Activated gamma-delta T cell treated with Interleukin-2 at 50 U/mL for 16 hours (primary cell): ENCODE measurements around the gene XYLB.

ENCODE experiments used
- DNase-seq: peaks from one replicate; pipeline ENCODE4 v3.0.0-alpha.2; 2020

Gene XYLB

GRCh38 chr3:38325256-38325655 is 21.3 kb upstream of the XYLB start:
- no peak for DNase-seq

GRCh38 chr3:38327335-38328009 is 19.1 kb upstream of the XYLB start:
- no peak for DNase-seq

GRCh38 chr3:38331257-38332022 is 15.1 kb upstream of the XYLB start:
- DNase-seq: no peak

DNA sequence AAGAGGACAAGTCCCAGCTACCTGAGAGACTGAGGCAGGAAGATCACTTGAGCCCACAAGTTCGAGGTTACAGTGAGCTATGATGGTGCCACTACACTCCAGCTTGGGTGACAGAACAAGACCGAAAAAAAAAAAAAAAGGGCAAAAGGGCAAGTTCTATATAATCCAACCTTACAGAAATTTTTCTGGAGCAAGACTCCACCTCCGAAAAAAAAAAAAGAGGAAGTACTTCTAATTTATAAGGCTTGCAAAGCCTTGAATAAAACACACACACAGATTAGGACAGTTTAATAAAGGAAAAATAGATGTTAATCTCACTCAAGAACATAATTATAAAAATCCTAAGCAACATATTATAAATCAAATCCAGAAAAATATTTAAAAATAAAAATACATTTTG is 14.4 kb upstream of the XYLB start:
- DNase-seq: no peak

GRCh38 chr3:38334142-38335055 is 12.2 kb upstream of the XYLB start:
- DNase-seq: no peak

- DNase-seq: no peak
These were observed 11.3 kb upstream of the XYLB start for GRCh38 chr3:38335263-38335662.

DNA sequence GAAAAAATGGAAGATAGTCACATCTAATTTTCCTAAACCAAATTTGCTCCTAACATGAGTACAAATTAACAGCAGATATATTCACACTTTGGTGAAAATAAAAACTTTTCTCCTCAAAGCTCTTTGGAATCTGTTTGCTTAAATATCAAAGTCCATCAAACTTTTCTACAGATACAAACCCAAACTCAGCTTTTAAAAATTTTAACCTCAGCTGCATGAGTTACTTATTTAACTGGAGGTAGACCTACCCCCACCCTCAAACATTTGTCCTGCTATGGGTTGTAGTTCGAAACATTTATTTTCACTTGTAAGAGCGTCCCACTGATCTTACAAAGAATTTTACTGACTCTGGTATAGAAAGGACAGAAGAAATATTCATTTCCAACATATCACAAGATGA is 8.9 kb upstream of the XYLB start:
- DNase-seq: no peak

GRCh38 chr3:38343797-38344594 is 2.6 kb upstream of the XYLB start:
- no peak for DNase-seq

DNA sequence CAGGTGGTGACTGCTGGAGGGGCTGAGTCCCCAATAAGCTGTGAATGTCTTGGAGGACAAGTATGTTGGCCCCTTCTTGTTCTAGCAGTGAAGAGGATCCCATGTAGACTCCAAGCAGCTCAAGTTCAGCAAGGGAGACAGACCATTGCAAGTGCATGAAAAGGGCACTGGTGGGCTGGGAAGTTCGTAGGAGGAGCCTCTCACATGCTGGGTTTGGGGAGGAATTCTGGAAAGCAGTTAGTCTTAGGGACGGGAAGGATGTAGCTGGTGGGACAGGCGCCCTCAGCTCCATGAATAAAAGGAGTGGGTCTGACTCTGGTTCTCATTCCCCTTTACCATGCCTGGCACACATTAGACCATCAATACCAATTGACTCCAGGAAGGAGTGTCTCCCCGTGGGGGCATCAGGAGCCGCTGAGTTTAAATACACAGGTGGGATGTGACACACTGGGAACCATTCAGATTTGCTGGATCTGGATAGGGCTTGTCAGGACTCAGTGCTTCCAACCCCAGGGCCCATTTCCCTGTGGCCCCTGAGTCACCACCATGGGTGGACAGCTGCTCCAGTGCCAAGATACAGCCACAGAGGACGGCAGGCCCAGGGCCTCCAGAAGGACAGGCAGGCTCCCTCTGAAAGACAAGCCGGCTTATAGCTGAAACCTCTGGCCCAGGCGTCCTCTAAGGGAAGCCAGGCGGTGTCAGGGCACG is 552 bp upstream of the XYLB start:
- DNase-seq: no peak

DNA sequence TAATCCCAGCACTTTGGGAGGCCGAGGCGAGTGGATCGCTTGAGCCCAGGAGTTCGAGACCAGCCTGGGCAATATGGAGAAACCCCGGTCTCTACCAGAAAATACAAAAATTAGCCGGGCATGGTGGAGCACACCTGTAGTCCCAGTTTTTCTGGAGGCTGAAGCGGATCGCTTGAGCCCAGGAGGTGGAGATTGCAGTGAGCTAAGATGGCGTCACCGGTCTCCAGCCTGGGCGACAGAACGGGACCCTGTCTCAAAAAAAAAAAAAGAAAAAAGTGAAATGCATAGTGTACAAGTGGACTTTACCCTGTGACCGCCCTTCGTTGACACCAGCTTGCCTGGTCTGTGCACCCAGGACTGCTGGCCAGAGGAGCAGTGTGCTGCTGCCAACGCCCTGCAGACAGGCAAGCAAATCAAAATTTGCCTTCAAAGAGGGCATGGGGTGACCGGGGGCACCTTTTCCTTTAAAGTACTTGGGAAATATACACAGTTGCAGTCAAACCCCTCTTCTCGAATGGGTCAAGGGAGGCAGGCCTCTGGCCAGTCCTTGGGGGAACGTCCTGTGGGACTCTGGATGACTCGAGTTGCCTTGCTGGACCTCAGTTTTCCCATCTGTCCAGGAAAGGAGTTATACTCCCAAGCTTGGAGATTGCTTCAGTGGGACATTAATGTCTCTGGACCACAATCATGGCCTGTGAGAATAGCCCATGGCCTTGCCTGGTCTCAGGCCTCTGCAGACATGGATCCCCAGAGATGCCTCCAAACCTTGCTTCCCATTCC is 1.0 kb downstream of the XYLB start:
- no peak for DNase-seq

DNA sequence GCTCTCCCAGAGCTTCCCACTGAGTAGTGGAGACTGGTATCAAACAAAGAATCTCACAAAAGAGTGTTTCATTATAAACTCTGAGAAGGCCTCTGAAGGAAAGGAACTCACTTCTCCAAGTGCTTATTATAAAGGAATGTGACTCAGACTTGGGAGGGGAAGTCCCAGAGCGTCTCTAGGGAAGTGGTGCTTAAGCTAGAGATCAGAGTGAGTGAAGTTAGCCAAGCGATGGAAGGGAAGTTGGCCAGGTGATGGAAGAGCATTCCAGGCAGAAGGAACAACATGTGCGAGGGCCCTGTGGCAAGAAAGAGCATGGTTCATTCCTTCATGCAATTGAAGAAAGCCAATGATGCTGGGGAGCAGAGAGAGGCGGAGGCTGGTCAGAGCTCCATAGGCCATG is 2.3 kb downstream of the XYLB start:
- DNase-seq: no peak

GRCh38 chr3:38349684-38350359 is 3.2 kb downstream of the XYLB start:
- DNase-seq: no peak

DNA sequence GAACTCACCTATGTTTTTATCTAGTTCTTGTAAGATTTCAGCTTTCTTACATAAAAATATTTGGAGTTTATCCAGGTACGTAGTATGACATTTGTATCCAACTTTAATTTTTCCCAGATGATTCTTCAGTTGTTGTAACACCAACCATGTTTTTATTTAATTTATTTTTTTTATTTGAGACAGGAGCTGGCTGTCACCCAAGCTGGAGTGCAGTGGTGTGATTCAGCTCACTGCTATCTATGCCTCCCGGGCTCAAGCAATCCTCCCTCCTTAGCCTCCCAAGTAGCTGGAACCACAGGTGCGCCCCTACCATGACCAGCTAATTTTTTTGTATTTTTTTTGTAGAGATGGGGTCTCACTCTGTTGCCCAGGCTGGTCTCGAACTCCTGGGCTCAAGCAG is 6.6 kb downstream of the XYLB start:
- no peak for DNase-seq

DNA sequence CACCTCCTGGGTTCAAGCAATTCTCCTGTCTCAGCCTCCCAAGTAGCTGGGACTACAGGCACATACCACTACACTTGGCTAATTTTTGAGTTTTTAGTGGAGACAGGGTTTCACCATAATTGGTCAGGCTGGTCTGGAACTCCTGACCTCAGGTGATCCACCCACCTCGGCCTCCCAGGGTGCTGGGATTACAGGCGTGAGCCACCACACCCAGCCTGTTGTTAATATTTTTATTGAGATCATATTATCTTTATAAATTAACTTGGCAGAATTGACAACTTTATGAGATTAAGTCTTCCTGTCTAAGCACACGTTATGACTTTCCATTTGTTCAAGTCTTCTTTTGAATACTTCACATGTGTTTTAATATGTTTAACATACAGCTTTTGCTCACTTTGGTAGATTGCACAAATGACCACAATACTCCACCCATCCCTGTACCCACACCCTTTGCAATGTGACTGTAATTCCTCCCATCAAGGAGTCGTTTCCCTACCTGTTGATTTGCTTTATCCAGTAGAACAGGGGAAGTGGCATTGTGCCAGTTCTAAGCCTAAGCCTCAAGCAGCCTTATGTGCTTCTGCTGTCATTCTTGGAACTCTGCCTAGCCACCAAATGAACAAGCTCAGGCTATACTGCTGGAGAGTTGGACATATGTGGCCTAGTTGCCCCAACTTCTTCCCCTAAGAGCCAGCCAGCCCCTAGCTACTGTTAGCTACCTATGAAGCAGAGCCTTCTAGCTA is 8.2 kb downstream of the XYLB start:
- no peak for DNase-seq

- no peak for DNase-seq
These were observed 12.5 kb downstream of the XYLB start for GRCh38 chr3:38359038-38359437.

DNA sequence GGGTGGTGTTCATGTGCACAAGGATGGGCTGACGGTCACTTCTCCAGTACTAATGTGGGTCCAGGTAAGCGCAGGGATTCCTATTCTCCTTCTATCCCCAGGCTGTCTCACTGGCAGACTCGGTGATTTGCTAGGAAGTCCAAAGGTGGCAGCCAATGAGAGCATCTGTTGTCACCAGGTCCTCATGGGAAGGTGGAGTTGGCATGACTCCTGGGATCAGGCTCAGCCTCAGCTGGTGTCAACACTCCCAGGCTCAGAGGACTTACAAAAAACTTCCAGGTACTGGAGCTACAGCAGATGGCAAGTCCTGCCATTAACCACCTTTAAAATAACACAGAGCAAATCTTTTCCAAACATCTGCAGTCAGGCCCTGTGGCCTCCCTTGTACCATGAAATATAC is 13.8 kb downstream of the XYLB start:
- no peak for DNase-seq

DNA sequence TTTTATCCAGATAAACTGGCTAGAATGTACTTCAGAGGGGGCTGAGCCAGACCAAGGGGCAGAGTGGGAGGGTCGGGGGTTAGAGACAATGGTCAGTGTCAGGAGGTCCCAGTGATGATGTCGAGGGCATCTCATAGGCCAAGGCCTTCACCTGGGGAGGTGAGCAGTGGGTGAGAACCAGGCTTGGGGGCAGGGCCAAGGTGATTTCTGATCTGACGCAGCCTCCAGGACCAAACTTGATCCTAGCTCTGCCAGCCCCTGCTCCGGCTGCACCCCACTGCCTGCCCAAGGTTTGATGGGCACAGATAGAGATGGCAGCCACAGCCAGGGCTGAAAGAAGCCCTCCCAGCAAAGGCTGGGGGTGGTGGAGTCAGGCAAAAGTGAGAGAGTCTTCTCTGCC is 14.9 kb downstream of the XYLB start:
- DNase-seq: no peak

DNA sequence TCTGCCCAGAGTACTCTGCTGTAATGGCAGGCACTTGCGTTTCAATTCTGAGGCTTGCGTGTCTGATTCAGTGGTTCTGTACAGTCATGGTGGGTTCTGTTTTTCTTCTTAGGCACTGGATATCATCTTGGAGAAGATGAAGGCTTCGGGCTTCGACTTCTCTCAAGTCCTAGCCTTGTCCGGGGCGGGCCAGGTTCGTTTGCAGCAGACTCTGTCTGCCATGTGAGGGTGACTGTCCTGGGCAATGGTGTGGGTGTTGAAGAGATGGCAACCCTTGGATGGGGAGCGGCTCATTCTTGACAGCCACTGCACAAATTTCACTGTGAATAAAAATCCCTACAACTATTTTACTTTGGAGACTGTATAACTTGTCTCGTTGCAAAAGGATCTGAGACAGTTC is 16.2 kb downstream of the XYLB start:
- DNase-seq: no peak

GRCh38 chr3:38364721-38365400 is 18.3 kb downstream of the XYLB start:
- DNase-seq: no peak
